ENCODE results near the gene AGAP3. TPM values are rescaled to one million over a fixed set of nuclear protein-coding genes. Genes with fewer than 3 reads are reported as not detected.

The AGAP3 gene
- polyA plus RNA-seq, 1 donor (not counting 4 experiments of a cell fraction or from before 2014, with no cell fraction given), result 64.3 TPM

DNA sequence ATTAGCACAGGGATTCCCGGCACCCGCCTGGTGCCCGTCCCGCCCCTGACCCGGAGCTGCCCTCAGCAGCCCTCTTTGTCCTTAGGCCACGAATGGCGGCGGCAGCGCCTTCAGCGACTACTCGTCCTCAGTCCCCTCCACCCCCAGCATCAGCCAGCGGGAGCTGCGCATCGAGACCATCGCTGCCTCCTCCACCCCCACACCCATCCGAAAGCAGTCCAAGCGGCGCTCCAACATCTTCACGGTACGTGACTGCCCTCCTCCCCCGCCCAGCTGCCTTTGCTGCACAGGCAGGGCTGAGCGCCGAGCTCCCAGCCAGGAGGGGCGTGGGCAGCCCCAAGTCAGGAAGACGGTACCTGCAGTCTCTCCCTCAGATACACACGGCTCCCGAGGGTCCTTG lies 33.6 kb downstream of the AGAP3 start:
- peaks cover 49% of the 10 kb centered on the region for H3K79me2 ChIP-seq (ENCODE audit: control insufficient read depth, insufficient read depth, low read length)

DNA sequence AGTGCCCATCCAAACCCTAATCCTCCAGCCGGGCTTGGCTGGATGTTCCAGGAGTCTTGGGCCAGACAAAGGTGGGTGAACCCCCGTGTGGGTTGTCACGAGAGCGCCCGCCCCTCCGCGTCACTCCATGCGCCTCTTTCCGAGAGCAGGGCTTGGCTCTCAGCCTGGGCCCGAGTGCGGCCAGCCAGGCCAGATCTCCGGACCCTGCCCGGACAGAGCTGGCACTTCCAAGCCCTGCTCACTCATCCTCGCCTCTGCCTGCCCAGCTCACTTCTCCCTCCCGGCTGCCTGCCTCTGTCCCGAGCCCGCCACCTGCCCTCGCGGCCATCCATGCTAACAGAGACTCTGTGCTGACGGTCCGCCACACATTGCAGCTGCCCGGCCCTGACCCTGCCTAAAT lies 34.6 kb downstream of the AGAP3 start:
- H4K20me1 ChIP-seq (ENCODE audit: control insufficient read depth, extremely low read depth, insufficient read depth, low read length), result peaks cover 17% of the 10 kb centered on the region
- no peak overlapping the region for H3K4me3 ChIP-seq (ENCODE audit: control insufficient read depth in 2 of 3, extremely low read depth in 1 of 3, insufficient read depth in 2 of 3, low read depth in 1 of 3, low read length in 3 of 3)
- H3K9me1 ChIP-seq (ENCODE audit: control insufficient read depth, extremely low read depth, insufficient read depth, low read length), result peaks cover 2% of the 10 kb centered on the region
- no peak overlapping the region for H3K9ac ChIP-seq (ENCODE audit: control insufficient read depth, extremely low read depth, insufficient read depth, low read length)
- H3K9me3 ChIP-seq (ENCODE audit: control insufficient read depth, low read depth, low read length), result no peaks in the 10 kb centered on the region
- TF ChIP-seq, protein P1, sequence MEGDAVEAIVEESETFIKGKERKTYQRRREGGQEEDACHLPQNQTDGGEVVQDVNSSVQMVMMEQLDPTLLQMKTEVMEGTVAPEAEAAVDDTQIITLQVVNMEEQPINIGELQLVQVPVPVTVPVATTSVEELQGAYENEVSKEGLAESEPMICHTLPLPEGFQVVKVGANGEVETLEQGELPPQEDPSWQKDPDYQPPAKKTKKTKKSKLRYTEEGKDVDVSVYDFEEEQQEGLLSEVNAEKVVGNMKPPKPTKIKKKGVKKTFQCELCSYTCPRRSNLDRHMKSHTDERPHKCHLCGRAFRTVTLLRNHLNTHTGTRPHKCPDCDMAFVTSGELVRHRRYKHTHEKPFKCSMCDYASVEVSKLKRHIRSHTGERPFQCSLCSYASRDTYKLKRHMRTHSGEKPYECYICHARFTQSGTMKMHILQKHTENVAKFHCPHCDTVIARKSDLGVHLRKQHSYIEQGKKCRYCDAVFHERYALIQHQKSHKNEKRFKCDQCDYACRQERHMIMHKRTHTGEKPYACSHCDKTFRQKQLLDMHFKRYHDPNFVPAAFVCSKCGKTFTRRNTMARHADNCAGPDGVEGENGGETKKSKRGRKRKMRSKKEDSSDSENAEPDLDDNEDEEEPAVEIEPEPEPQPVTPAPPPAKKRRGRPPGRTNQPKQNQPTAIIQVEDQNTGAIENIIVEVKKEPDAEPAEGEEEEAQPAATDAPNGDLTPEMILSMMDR (optimal IDR thresholded peaks at IDR 0.05 in 1 of 3, IDR thresholded peaks at IDR 0.05 in 1 of 3, conservative IDR thresholded peaks at IDR 0.05 in 1 of 3; ENCODE audit: extremely low read depth in 1 of 3, insufficient read depth in 2 of 3, low read length in 3 of 3), result no peak
- TF ChIP-seq EZH2 (IDR thresholded peaks at IDR 0.05; ENCODE audit: low read length), result no peak
- DNase-seq (ENCODE audit: low read depth, low spot score), result no peak
- no peak overlapping the region for H3K4me2 ChIP-seq (ENCODE audit: control insufficient read depth, extremely low read depth, insufficient read depth, low read depth, low read length)
- peaks cover 29% of the 10 kb centered on the region for H3K4me1 ChIP-seq (ENCODE audit: control insufficient read depth, extremely low read depth, insufficient read depth, low read length)
- peaks cover 53% of the 10 kb centered on the region for H3K79me2 ChIP-seq (ENCODE audit: control insufficient read depth, insufficient read depth, low read length)
- dilution Hi-C loops (cut with MboI; ENCODE audit: extremely low pct_ligation_motif_present, low sequenced_read_pairs), result no loop called here
- no peak overlapping the region for H2AFZ ChIP-seq (ENCODE audit: control insufficient read depth, low read length)
- H3K27ac ChIP-seq (ENCODE audit: control insufficient read depth, insufficient read depth, low read length), result no peak overlapping the region
- no peak for FAIRE-seq
- no peaks in the 10 kb centered on the region for H3K27me3 ChIP-seq (ENCODE audit: control insufficient read depth, extremely low read depth, insufficient read depth, low read length)
- H3K36me3 ChIP-seq (ENCODE audit: control insufficient read depth in 2 of 2, extremely low read depth in 1 of 2, insufficient read depth in 2 of 2, low read length in 2 of 2), result peaks cover 43 to 48% of the 10 kb centered on the region in 2 experiments

More for the DNA sequence above, 33.6 kb downstream of the AGAP3 start:
- Histone ChIP-seq H3K27me3 (ENCODE audit: control insufficient read depth, extremely low read depth, insufficient read depth, low read length) (no peaks in the 10 kb centered on the region), H2AFZ (ENCODE audit: control insufficient read depth, low read length) (no peak overlapping the region), H3K9me3 (ENCODE audit: control insufficient read depth, low read depth, low read length) (no peaks in the 10 kb centered on the region), H3K4me2 (ENCODE audit: control insufficient read depth, extremely low read depth, insufficient read depth, low read depth, low read length) (no peak overlapping the region), H4K20me1 (ENCODE audit: control insufficient read depth, extremely low read depth, insufficient read depth, low read length) (peaks cover 12% of the 10 kb centered on the region), H3K36me3 (ENCODE audit: control insufficient read depth in 2 of 2, extremely low read depth in 1 of 2, insufficient read depth in 2 of 2, low read length in 2 of 2) (peaks cover 40 to 46% of the 10 kb centered on the region in 2 experiments), H3K9ac (ENCODE audit: control insufficient read depth, extremely low read depth, insufficient read depth, low read length) (no peak overlapping the region), H3K27ac (ENCODE audit: control insufficient read depth, insufficient read depth, low read length) (no peak overlapping the region), H3K4me1 (ENCODE audit: control insufficient read depth, extremely low read depth, insufficient read depth, low read length) (peaks cover 20% of the 10 kb centered on the region), H3K9me1 (ENCODE audit: control insufficient read depth, extremely low read depth, insufficient read depth, low read length) (peaks cover 2% of the 10 kb centered on the region), H3K4me3 (ENCODE audit: control insufficient read depth in 2 of 3, extremely low read depth in 1 of 3, insufficient read depth in 2 of 3, low read depth in 1 of 3, low read length in 3 of 3) (no peak overlapping the region)
- TF ChIP-seq EZH2 (IDR thresholded peaks at IDR 0.05; ENCODE audit: low read length), result no peak
- TF ChIP-seq, protein P1 (optimal IDR thresholded peaks at IDR 0.05 in 1 of 3, IDR thresholded peaks at IDR 0.05 in 1 of 3, conservative IDR thresholded peaks at IDR 0.05 in 1 of 3; ENCODE audit: extremely low read depth in 1 of 3, insufficient read depth in 2 of 3, low read length in 3 of 3), result no peak
- dilution Hi-C loops (cut with MboI; ENCODE audit: extremely low pct_ligation_motif_present, low sequenced_read_pairs), result no loop called here
- FAIRE-seq (no peak), DNase-seq (ENCODE audit: low read depth, low spot score) (no peak)
